ENCODE data around the gene RAB31.

RAB31 gene

GRCh38 chr18:9715088-9715343, 6.9 kb downstream of the RAB31 start:
- no peaks in the 10 kb centered on the region for H3K79me2 ChIP-seq (ENCODE audit: insufficient read depth, low read length)

GRCh38 chr18:9715978-9716774, 8.1 kb downstream of the RAB31 start:
- Histone ChIP-seq H3K9me2 (ENCODE audit: low read depth, low read length) (no peaks in the 10 kb centered on the region), H2AFZ (ENCODE audit: low read length) (no peak overlapping the region), H4K20me1 (ENCODE audit: insufficient read depth, low read length) (no peaks in the 10 kb centered on the region), H3K4me1 (ENCODE audit: insufficient read depth, low read length, severe bottlenecking) (no peaks in the 10 kb centered on the region), H3K79me2 (ENCODE audit: insufficient read depth, low read length) (no peaks in the 10 kb centered on the region), H3K9ac (ENCODE audit: low read length) (no peak overlapping the region), H3F3A (ENCODE audit: insufficient read depth, low read length) (no peaks in the 10 kb centered on the region), H3K27ac (ENCODE audit: low read depth, low read length, poor library complexity, severe bottlenecking) (no peak overlapping the region), H3K4me3 (ENCODE audit: low read depth, low read length, poor library complexity, severe bottlenecking) (no peak overlapping the region), H3K36me3 (ENCODE audit: insufficient read depth, low read length) (no peaks in the 10 kb centered on the region), H3K9me3 (ENCODE audit: low read length) (no peaks in the 10 kb centered on the region), H3K4me2 (ENCODE audit: low read length) (no peak overlapping the region), H3K27me3 (ENCODE audit: insufficient read depth, low read length) (0 out of 2 replicates have a peak, but pooled peaks cover 5% of the 10 kb centered on the region)
- no peak for TF ChIP-seq EZH2 (IDR thresholded peaks at IDR 0.05; ENCODE audit: borderline replicate concordance, low read length)
- no peak for TF ChIP-seq CTCF (IDR thresholded peaks at IDR 0.05; ENCODE audit: low read length)

More at GRCh38 chr18:9715088-9715343, 6.9 kb downstream of the RAB31 start:
- no peak overlapping the region for H3K4me3 ChIP-seq (ENCODE audit: low read depth, low read length, poor library complexity, severe bottlenecking)
- no peaks in the 10 kb centered on the region for H3K4me1 ChIP-seq (ENCODE audit: insufficient read depth, low read length, severe bottlenecking)
- H3F3A ChIP-seq (ENCODE audit: insufficient read depth, low read length), result no peaks in the 10 kb centered on the region
- no peaks in the 10 kb centered on the region for H3K36me3 ChIP-seq (ENCODE audit: insufficient read depth, low read length)
- no peaks in the 10 kb centered on the region for H4K20me1 ChIP-seq (ENCODE audit: insufficient read depth, low read length)
- no peak overlapping the region for H3K9ac ChIP-seq (ENCODE audit: low read length)
- no peak for TF ChIP-seq EZH2 (IDR thresholded peaks at IDR 0.05; ENCODE audit: borderline replicate concordance, low read length)
- no peak for TF ChIP-seq CTCF (IDR thresholded peaks at IDR 0.05; ENCODE audit: low read length)
- H3K4me2 ChIP-seq (ENCODE audit: low read length), result no peak overlapping the region
- no peaks in the 10 kb centered on the region for H3K9me3 ChIP-seq (ENCODE audit: low read length)
- no peaks in the 10 kb centered on the region for H3K27me3 ChIP-seq (ENCODE audit: insufficient read depth, low read length)
- no peaks in the 10 kb centered on the region for H3K9me2 ChIP-seq (ENCODE audit: low read depth, low read length)
- H2AFZ ChIP-seq (ENCODE audit: low read length), result no peak overlapping the region
- no peak overlapping the region for H3K27ac ChIP-seq (ENCODE audit: low read depth, low read length, poor library complexity, severe bottlenecking)

GRCh38 chr18:9716780-9717563, 8.9 kb downstream of the RAB31 start:
- Histone ChIP-seq H3K4me1 (ENCODE audit: insufficient read depth, low read length, severe bottlenecking) (no peaks in the 10 kb centered on the region), H3F3A (ENCODE audit: insufficient read depth, low read length) (no peaks in the 10 kb centered on the region), H3K79me2 (ENCODE audit: insufficient read depth, low read length) (no peaks in the 10 kb centered on the region), H3K9ac (ENCODE audit: low read length) (no peak overlapping the region), H3K36me3 (ENCODE audit: insufficient read depth, low read length) (no peaks in the 10 kb centered on the region), H2AFZ (ENCODE audit: low read length) (no peak overlapping the region), H3K27ac (ENCODE audit: low read depth, low read length, poor library complexity, severe bottlenecking) (no peak overlapping the region), H3K9me3 (ENCODE audit: low read length) (no peaks in the 10 kb centered on the region), H3K4me2 (ENCODE audit: low read length) (no peak overlapping the region), H3K4me3 (ENCODE audit: low read depth, low read length, poor library complexity, severe bottlenecking) (no peak overlapping the region), H4K20me1 (ENCODE audit: insufficient read depth, low read length) (no peaks in the 10 kb centered on the region), H3K9me2 (ENCODE audit: low read depth, low read length) (no peaks in the 10 kb centered on the region), H3K27me3 (ENCODE audit: insufficient read depth, low read length) (0 out of 2 replicates have a peak, but pooled peaks cover 5% of the 10 kb centered on the region)
- TF ChIP-seq CTCF (IDR thresholded peaks at IDR 0.05; ENCODE audit: low read length) (no peak), EZH2 (IDR thresholded peaks at IDR 0.05; ENCODE audit: borderline replicate concordance, low read length) (no peak)
